Fibroblast of gingiva (primary cell): ENCODE measurements around the gene KBTBD4.

Experiments used
- DNase-seq: peaks from one replicate; pipeline ENCODE4 v3.0.0-alpha.2; 2011; ENCODE audit warnings: low read depth

KBTBD4 gene

DNA sequence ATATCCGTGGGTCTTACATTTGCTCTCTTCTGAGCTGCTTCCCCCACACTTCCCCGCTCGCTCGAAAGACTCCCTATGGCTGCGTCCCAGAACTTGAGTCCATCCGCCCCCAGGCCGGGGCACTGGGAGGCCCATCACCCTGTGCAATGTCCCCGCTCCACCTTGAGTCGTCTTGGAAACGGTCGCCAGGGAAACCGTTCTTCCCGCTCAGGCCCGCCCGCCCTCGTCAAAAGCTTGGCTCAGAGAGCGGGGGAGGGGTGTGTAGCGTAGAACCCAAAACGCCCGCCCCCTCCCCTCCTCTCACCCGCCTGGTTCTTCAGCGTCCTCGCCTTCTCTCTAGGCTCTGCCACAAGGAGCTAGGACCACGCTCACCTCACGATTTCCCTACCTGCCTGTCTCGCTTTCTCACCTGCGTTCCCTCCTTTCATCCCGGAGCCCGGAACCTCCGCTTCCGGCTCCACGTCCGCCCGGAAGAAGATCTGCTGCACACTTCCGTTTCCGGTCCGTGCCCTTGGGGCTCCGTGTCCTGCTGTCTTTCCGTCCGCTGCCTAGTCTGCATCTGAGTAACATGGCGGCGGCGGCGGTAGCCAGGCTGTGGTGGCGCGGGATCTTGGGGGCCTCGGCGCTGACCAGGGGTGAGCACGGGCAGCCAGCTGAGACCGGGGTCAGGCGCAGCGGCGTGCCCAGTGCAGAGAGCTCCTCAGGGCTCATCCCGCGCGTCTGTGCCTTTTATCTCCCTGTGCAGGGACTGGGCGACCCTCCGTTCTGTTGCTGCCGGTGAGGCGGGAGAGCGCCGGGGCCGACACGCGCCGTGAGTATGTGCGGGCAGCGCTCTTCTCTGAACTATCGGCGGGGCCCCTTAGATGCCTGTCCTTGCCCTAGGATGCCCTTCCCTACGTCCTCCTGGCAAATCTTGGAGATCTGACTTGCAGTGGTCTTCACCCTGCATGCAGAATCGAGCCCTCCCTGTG is at the start of gene KBTBD4, which contains the start of gene NDUFS3:
Gene KBTBD4, minus strand, starts transcription at position 447 of the 971 bp plus-strand sequence. Its CDS starts 19 bp downstream, at position 428.
Gene NDUFS3, plus strand, starts transcription at position 551 of the 971 bp plus-strand sequence. Its CDS starts 18 bp downstream, at position 569.
- DNase-seq = peak; percentile 85

DNA sequence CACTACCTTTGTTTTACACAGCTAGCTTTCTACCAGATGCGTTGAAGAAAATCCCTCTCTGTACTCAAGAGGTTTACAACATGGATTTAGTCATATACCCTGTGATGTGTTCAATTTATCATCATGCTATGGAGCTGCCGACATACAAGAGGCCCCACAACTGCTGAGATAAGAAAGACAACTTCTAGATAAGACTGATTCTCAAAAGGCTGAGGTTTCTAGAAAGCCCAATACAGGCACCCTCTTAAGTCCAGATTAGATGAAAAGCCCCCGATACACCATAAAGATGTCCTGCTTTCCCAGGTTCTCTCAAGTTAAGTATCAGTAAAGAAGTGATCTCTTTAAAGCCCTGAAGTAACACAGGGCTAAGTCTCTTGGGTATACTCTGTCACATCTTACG is 49.3 kb upstream of the KBTBD4 start:
- DNase-seq = no peak

DNA sequence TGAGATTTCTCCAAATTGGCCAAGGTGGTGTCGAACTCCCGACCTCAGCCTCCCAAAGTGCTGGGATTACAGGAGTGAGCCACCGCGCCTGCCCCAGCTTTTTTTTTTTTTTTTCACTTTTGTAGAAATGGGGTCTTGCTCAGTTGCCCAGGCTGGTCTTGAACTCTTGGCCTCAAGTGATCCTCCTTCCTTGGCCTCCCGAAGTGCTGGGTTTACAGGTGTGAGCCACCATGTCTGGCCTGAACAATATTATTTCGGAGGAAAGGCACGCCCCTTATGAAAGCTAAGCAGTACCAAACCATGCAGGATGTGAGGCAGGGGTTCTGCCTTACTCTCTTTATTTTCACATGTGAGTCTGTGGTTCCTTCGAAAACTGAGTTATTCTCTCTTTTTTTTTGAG is 47.5 kb upstream of the KBTBD4 start:
- no peak for DNase-seq

DNA sequence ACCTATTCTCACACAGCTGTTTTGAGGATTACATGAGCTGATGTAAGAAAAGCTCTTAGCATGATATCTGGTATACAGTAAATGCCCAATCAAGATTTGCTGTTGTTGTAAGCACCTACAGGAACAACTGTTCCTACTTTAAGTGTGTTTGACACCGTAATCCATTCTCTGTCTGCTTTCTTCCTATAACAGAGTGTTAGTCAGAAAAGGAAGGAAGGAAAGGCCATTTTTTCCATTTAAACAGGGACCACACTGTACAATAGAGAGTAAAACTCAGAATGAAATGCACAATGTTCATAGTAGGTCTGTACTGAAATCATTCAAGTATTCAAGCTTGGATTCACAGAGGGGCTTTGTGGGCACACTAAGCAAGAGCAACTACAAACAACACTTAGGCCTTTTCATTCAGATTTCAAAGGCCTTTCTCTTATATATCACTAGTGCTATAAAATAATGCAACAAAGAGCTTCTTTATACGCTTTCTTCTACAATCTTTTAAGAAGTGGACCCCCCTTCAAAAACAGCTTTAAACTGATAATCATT is 42.1 kb upstream of the KBTBD4 start:
- DNase-seq = no peak

DNA sequence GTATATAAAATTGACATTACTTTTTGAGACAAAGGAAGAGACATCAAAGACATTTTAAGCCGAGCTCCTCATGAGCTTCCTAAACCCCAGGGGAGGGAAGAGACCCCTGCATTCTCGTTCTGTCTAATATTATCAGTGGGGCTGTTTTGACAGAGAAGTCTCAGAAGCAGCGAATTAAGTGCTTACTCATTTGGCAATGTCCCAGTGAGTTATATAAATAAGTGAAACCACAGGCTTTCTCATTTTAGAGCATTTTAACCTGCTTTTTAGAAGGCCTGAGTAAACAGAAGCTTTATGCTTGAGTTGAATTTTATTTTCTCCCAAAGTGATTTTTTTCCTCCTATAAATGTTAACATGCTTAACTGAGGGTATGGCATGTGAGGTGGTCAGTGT is 38.6 kb upstream of the KBTBD4 start:
- peak; percentile 56 for DNase-seq

DNA sequence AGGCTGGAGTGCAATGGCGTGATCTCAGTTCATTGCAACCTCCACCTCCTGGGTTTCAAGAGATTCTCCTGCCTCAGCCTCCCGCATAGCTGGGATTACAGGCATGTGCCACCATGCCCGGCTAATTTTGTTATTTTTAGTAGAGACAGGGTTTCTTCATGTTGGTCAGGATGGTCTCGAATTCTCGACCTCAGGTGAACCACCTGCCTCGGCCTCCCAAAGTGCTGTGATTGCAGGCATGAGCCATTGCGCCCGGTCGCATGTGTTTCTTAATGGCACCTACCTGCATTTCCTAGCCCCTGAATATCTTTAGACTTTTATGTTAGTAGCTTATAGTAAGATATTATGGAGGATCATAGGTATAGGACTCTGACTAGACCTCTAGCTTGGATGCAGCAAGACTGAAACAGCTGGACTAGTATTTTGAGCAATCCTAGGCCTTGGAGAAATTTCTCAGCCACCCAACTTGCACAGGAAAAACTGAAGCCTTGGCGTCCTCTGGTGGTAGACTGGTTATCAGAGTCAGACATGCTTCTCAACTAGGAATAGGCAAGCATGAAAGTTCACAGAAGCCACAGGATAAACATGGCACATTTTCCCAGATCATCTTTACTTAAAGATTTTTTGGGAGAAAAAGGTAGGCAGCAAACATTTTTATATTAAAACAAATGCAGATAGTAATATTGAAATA is 38.1 kb upstream of the KBTBD4 start:
- peak; percentile 80 for DNase-seq

DNA sequence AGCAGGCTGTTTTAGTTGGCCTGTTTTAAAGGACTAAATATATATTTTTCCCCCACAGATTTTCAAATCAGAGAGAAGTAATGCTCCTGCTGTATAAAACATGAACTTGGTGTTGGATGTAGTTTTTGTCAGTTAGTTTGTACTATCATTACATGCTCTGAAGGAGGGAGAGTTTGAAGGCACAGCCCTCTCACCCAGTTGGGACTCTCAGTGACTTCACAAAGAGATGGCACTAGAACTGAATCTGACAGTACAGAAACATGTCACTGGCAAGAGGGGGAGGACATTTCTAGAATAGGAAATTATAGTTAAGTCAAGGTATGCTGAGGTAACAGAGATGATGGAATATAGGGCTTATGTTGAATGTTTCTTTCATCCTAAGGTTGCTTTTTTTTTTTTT is 36.5 kb upstream of the KBTBD4 start:
- DNase-seq = no peak

DNA sequence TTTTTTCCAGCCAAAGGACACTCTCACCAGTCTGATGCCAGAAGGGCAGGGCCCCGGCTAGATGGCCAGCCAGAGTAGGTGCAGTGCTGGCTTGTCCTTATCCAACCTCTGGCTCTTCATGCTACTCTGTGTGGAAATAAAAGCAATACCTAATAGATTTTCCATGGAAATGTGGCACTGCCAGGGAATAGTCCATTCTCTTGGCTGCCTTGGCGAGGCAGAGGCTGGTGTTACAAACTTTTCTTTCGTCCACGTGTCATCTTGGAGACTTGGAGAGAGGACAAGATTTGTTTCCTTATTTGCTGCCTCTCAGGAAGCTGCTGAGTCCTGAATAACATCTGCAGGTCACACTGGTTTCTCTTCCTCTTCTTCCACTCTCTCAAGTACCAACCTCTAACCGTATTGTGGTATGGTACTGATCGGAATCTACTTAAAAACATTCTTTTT is 32.6 kb upstream of the KBTBD4 start:
- peak; percentile 19 for DNase-seq

DNA sequence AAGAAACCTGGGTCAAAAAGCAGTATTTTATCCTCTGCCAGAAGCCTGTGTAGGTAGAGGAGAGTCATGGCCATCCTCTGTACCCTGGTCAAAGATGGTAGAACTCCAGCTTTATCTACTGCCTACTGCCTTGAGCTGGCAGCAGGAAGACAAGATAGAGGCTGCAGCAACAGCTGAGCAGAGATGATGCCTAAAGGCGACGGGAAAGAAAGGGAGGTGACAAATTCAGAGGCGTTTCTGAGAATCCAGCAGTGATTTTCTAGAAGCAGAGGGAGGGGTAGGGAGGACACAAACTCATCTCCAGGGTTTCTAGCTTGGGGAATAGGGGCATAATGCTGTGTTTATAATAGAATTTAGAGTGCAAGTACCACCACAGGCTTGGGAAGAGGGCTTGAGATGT is 30.9 kb upstream of the KBTBD4 start:
- no peak for DNase-seq

DNA sequence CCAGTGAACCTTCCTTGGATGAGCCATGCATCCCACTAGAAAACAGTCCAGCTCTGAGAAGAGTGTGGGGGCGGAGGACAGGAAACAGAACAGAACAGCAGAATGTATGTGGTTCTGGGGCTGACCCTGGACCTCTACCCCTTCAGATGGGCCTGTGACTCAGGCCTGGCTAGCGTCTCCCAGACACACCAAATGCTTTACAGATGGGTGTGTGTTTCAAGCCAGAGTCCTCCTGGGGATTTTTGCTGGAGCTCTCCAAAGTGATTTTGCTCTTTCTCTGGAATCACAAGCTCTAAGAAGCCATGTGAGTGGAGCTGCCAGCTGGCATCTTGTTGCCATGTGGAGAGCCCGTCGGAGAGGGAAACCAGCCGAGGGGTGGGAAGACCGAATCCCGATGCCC is 28.6 kb upstream of the KBTBD4 start:
- peak; percentile 92 for DNase-seq

DNA sequence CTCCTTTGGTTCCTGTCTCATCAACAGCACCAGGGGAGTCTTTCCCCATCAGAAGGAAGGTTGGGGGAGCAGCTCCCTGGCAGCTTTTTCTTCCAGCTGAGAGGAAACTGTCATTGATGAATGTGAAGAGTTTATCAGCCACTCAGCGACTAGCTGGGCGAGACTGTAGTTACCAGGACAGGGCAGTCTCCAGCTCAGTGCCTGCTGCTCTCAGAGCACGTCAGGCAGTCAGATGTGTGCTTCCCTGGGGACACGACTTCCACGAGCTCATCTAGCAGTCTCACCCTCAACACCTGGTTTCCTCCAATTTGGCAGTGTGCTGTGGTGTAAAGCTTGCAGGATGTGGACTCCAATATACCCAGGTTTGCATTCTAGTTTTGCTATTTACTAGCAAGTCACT is 28.0 kb upstream of the KBTBD4 start:
- DNase-seq = no peak

DNA sequence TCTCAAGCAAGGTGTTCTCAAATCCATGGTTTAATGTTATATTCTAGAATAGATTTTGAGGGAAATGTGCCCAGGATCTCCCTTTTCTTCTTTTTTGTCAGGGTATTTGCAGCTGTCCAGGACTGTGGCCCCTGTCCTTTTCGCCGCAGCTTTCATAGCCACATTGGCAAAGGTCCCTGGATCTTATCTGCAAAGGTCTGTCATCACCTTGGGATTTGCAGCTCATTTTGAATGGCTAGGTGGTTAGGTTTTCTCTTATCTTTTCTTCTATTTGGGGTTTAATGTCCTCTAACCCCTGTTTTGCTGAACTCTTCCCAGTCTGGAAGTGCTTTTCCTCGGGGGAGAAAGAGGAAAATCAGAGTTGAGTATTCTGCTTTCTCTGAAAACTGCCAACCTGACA is 27.2 kb upstream of the KBTBD4 start:
- DNase-seq = no peak

DNA sequence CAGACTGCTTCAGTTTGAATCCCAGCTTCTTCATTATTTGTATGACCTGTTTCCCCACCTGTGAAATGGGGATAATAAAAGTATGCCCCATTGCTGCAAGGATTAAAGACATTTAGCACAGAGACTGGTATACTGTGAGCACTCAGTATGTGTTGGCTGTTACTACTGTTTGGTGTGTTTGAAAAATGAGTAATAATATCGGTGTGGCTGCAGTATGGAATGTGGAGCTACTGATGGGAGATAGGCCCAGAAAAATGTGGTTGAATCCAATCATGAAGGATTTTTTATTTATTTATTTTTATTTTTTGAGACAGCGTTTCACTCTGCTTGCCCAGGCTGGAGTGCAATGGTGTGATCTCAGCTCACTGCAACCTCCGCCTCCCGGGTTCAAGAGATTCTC is 24.5 kb upstream of the KBTBD4 start:
- no peak for DNase-seq

DNA sequence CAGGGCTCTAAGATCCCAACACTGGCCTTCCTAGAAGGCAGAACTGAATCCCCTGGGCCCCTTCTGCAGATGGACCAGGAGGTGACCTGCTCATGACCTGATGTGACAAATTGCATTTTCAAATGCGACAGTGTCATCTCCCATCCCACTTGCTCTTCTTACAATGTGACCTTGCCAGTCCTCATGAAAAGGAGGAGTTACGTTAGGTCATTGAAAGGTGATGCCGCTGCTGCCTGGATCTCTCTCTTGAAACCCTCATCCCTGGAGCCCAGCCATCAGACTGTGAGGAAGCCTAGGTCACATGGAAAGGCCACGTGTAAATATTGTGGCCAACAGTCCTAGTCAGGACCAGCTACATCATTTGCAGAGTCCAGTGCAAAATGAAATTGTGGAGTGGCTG is 21.1 kb upstream of the KBTBD4 start:
- no peak for DNase-seq

DNA sequence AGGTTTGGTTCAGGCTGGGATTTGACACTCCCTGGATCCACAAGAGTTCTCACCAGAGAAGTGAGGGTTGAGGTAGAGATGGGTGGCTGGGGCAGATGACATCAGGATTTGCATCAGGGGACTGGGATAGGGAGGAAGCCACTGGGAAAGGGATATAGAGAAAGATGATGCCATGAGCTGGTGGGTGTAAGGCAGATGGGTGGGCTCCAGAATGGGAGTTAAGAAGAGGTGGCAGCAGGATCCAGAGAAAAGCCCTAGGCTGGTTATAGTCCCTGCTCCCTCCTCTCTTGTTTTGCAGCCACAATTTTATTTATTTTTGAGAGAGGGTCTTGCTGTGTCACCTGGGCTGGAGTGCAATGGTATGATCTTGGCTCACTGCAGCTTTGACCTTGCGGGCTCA is 17.2 kb upstream of the KBTBD4 start:
- no peak for DNase-seq

DNA sequence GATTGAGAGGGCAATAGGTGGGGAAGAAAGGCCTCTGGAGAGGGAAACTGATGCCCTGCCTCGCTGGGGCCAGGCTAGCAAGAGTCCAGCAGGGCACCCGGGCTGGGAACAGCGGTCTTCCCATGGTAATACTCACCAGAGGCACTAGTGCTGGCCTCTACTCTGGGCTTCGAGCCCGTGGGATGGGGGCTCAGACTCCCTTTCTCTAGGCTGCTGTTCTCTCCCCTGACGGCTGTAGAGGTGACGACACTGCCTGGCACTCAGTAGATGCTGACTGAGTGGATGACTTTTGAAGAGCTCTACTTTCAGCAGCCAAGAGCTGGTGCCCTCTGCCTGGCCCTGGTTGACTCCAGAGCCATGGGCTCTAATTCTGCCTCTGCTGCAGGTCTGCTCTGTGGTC is 16.3 kb upstream of the KBTBD4 start:
- DNase-seq = no peak

DNA sequence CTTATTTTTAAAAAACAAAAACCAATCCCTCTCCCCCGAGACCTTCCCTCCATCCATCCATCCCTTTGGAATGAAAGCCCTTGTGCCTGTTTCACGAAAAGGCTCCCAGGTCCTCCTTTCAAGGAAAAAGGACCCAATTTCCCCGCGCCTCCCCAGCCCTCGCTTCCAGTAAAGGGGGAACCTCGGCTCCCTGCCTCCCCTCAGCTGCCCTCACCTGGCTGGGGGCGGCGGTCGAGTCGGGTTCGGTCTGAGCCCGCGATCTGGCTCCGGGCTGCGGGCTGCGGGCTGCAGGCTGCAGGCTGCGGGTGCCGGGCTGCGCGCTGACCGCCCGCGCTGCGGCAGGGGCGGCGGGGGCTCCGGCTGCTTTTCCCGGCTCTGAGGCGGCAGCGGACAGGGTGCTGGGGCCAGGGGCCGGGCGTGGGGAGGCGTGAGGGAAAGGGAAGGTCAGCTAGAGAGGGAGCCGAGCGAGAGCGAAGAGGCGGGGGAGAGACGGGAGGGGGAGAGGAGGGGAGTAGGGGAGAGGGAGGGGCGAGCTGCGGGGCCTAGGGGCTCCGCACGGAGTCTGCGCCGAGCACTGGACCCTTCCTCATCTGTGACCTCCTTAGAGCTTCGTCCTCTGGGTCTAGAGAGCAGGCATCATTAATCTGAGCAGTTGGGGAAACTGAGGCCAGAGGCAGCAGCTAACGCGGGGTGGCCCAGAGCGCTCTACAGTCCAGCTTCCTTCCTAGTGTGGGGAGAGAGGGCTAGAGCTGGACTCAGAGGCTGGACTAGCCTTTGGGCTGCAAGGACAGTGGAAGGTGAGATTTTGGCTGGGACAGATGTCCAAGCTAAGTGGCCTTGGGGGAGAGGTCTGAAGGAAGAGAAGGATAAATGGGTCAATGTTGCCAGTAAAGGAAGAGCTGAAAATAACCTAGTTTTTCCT is 15.4 kb upstream of the KBTBD4 start, which contains the start of gene C1QTNF4:
Gene C1QTNF4, minus strand, starts transcription at position 478 of the 922 bp plus-strand sequence. CDS start 3,601 bp downstream, outside the sequence.
- no peak for DNase-seq

DNA sequence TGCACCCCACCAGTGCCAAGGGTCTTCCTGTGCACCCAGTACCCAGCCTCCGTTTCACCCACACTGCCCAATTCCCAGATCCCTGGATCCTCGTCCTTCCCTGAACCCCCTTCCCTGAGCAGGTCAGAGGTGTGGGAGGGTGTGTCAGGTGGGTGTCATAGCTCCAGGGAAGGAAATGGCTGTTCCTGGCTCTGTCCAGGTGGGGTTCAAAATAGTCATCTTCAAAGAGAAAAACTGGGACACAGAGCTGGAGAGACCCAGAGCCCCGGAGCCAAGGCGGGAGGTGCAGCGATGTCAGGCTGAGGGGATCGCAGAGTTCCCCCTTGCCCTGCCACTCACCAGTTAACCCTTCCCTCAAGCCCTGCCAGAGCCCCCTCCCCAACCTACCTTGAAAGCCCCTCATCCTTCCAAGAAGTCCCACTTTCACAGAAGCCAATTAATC is 14.7 kb upstream of the KBTBD4 start:
- DNase-seq = no peak

DNA sequence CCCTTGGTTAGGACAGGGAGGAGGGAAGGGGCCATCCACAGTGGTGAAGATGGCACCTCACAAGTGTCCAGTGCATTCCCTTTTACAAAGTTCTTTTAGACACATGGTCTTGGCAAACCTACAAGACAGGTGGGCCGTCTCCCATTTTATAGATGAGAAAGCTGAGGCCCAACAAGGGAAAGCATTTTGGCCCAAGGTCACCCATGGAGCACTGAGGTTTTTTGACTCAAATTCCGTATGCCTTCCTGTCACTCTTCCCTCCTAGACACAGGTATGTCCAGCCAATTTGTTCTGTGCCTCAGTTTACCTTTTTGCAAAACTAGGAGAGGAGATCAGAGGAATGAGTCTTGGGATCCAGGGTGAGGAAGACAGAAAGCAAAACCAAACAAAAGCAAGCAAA is 14.2 kb upstream of the KBTBD4 start:
- DNase-seq = no peak

DNA sequence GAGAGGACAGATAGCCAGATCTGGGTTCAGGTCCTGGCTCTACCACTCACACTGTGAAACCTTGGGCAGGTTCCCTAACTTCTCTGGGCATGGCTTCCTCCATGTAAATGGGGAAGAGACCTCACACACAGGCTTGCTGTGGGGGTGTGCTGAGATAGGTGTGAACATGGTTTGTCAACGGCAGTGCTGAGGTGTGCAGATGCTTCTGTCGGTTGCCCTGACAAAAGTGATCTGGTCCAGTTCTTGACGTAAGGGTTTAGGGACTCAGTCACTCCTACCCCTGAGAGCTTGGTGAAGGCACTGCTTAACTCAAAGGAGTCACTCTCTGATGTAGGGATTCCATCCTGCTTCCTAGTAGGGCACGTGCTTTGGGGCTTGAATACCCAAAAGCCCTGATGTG is 13.5 kb upstream of the KBTBD4 start:
- DNase-seq = no peak

DNA sequence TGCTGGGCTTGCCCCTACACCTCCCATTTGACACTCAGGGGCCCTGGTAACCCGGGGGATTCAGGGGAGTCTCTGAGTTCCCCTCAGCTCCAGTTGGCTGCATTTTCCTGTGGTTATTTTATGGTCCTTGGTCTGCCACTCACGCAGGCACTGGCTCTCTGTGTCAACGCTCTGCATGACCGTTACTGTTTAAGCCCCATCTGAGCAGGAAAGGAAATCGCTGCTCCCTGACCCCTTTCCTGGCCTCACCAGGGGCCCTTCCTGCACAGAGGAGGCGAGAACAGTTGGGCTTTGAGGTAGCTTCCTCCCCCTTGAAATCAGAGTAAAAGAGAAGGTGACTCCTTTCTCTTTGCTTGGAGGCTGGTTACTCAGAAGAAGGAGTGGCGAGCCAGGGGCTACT is 13.0 kb upstream of the KBTBD4 start:
- no peak for DNase-seq
